Measurements from ENCODE around the gene PEPD.

PEPD gene

DNA sequence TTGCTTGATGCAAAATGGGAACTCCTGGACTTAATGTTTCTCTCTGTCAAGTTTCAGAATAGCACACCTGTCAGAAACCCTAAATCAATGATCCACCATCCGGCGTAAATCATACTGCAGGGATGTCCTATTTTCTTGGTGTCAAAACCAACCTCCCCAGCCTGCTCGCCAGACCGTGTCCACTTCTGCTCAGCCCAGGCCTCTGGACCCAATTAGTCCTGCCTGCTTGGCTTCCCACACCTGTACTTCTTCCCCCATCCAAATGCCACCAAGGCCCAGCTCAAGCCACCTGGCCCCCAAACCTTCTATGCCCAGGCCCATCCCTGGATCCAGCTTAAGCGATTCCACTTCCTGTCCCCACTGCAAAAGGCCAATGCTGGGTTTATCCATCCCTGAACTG lies 25.1 kb upstream of the PEPD start:
- no peak for DNase-seq (ENCODE audit: low read depth)

DNA sequence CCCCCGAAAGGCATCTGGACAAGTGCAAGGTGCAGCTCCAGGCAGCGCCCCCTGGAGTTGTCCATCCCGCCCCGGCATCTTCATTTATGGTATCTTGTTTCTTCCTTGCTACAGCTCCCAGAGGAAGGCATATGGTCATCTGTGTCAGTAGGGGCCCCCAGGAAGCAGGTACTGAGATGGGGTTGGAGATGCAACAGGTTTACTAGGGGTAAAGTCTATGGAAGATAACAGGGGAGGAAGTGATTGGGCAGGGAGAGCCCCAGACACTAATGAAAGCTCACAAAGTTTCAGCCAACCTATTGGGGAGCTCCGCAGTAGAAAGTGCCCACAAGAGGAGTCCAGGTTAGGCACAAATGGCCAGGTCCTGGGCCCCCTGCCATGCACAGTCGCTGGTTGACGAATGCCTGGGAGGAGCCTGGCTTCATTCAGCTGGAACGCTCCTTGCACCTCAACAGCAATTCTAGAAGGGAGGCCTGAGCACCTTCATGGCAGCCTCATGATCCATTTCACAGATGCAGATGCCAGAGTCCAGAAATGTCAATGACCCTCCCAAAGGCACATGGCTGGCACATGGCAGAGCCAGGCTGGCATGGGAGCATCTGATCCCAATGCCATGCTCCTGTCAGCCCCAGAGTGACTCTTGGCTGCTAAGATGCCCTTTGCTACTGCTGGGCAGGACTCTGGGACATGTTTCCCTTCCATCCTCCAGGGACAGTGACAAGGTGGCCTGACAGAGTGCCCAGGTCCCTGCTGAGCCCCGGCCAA lies 23.8 kb upstream of the PEPD start:
- DNase-seq (ENCODE audit: low read depth), result no peak

DNA sequence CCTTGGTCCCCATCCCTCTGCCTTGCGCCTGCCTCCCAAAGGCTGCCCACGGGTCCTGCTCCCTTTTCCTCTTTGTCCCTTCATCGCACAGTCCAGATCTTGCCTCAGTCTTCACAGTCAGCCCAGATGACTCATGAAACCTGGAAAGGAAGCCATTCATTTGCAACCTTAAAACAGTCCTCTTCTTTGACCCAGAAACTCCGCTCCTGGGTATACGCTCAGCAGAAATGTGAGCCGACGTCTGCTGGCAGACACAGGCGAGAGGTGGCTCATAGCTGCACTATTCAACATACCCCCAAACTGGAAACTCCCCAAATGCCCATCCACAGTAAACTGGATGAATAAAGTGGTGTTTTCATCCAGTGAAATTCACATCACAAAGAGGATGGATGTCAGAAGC lies 13.6 kb upstream of the PEPD start:
- no peak for DNase-seq (ENCODE audit: low read depth)

DNA sequence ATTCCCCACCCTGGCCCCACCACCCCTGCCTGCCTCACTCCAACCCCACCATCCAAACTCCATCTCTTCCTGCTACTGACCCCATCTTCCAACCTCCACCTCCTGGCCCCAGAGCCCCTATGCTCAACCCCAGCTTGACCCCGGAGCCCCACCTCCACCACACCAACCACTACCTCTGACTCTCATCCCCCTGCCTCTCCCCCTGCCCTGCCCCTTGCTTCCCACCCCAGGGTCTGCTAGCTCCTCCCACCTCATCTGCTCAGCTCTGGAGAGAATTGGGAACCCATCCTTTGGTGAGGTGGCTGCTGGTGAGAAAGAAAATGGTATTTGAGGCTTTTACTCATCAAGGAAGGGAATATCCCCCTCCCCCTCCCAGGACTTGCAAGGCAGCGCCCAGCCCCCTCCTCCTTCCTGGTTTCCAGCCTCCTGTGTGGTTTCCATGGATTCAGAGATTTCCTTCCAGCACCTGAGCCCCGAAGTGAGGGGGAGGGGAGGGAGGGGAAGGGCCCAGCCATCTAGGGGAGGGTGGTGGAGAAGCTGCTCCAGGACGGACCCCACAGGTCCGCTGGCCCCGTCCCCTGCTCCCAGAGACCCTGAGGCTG lies 11.4 kb upstream of the PEPD start:
- DNase-seq (ENCODE audit: low read depth), result no peak

GRCh38 chr19:33530842-33531241 lies 9.3 kb upstream of the PEPD start:
- DNase-seq (ENCODE audit: low read depth), result no peak

DNA sequence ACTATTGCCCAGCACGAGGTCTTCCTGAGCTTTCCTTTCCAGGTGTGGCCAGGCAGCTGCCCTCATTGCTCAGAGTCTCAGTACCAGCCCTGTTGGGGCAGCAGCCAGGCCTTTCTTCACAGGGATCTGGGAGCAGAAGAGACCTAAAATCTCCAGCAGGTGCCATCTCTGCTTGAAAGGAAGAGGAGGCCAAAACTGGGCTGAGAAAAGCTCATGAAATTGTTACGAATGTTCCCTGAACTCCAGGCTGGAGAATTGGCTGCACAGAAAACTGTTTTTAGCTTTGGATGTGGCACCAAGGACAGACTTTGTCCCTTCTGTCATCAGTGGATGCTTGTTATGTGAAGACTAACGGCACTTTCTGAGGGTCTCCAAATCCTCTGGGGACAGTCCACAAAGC lies 8.7 kb upstream of the PEPD start:
- DNase-seq (ENCODE audit: low read depth), result no peak

DNA sequence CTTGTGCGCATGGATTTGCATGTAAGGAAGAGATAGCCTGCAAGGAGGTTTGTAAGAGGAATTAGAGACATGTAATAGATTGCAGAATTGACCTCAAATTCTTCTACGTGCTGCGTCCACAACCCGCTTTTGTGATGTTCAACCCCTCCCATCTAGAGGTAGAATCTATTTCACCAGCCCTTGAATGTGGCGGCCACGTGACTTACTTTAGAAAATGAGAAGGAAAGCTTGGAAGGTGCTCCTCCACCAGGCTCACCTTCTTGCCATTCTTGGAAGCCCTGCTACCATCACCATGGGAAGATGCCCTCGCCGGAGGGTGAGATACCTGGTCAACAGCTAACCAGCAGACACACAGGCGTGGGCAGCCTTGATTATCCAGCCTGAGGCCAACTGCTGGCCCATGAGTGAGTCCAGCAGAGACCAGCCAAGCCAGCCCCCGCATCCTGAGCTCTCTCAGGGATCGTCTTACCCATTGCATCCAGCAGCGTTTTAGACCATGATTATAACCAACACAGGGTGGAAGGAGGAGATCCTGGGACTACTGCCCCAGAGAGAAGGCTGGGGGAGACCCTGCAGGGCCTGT lies 7.6 kb upstream of the PEPD start:
- DNase-seq (ENCODE audit: low read depth), result no peak

- no peak for DNase-seq (ENCODE audit: low read depth)
Observed at GRCh38 chr19:33528404-33528803, 6.8 kb upstream of the PEPD start.

DNA sequence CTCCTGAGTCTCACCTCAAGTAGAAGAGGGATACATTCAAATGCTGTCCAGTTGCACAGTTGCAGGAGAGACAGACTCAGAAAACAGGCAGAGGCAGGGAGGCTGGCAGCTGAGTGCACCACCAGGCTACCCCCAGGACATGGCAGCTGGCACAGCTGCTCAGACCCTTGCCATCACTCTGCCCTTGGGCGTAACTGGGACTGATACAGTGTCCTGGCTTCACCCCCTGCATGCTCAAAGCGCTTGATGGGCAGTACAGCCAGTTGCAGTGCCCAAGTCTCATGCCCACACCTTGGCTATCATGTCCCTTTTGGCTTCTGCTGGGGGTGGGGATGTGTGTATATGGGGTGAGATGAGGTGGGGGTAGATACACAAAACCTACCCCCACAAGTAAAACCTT lies 5.5 kb upstream of the PEPD start:
- no peak for DNase-seq (ENCODE audit: low read depth)

DNA sequence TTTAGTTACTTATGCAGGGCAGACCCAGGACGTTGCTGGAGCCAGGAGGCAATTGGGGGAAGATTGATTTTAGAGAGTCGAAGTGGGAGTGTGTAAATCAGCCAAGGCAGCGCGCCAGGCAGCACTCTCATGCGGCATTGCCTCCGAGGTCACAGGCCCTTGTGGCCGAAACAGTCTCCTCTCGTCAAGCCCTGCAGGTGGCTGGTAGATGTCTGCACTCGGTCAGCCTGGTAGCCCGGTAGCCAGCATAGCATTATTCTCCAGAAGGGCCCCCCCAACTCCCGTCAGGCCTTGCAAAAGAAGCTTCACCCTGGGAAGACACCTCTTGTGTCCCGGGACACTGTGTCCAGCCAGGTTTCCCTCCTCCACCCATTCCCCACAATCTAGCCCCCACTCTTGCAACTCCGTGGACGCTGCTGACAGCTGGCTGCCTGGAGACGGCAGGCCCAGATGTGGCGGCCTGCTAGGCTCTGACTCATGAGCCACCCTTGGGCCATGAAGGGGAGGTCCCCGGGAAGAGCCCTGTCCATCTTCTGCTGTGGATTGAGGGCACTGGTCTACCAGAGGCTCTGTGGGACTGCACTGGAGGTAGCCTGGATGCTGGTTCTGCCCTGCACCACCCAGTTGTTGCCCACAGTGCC lies 2.6 kb upstream of the PEPD start:
- no peak for DNase-seq (ENCODE audit: low read depth)

GRCh38 chr19:33523167-33523566 lies 1.6 kb upstream of the PEPD start:
- no peak for DNase-seq (ENCODE audit: low read depth)

GRCh38 chr19:33522371-33522662 lies 726 bp upstream of the PEPD start:
- no peak for DNase-seq (ENCODE audit: low read depth)

GRCh38 chr19:33520844-33521479 lies 629 bp downstream of the PEPD start:
- no peak for DNase-seq (ENCODE audit: low read depth)

- no peak for DNase-seq (ENCODE audit: low read depth)
Observed at GRCh38 chr19:33520048-33520643, 1.4 kb downstream of the PEPD start.

DNA sequence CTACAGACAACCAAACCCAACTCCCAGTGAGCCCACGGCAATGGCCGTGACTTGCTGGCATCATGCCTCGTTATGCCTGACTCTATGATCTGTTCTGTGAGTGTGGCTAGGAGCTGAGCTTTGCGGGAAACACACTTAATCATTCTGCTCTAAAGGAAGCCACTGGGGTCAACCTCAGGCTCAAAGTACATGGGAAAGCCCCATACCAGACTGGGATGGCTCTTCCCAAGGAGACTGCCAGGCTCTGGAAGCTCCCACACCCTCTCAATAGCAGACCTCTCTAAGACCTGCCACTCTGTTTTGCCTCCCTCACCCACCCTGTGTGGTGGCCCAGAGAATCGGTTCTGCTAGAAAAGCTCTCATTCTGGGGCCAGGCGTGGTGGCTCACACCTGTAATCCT lies 2.2 kb downstream of the PEPD start:
- no peak for DNase-seq (ENCODE audit: low read depth)

GRCh38 chr19:33518541-33518940 lies 3.0 kb downstream of the PEPD start:
- DNase-seq (ENCODE audit: low read depth), result no peak

- no peak for DNase-seq (ENCODE audit: low read depth)
Observed at GRCh38 chr19:33517922-33518321, 3.7 kb downstream of the PEPD start.

- no peak for DNase-seq (ENCODE audit: low read depth)
Observed at GRCh38 chr19:33515921-33516320, 5.7 kb downstream of the PEPD start.

DNA sequence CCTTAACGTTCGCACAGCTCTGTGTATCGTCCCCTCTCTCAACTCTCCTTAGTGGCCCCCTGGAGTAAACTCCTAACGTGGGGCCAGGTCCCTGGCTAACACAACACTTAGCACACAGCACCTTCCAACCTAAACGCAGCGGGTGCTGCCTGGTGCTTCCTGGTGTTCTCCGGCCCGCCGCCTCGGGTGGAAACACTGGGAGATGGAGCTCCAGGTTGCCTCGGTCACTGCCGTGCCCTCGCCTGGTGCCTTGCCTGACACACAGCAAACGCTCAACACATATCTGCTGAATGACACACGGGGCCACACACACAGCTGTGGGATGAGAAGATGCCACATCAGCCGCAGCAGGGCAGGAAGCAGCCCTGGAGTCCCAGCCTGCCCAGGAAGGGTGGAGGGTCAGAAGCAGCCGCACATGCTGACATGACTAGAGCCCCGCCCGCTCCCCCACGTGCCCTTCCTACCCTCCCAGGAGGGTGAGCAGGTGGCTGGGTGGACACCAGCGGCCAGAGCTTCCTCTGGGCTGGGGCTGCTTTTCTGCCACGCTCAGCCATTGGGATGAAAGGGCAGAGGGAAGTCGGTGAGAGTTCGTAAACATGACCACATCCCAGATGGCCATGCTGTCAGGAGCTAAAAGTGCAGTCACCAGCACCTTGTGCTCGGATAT lies 6.6 kb downstream of the PEPD start:
- no peak for DNase-seq (ENCODE audit: low read depth)

DNA sequence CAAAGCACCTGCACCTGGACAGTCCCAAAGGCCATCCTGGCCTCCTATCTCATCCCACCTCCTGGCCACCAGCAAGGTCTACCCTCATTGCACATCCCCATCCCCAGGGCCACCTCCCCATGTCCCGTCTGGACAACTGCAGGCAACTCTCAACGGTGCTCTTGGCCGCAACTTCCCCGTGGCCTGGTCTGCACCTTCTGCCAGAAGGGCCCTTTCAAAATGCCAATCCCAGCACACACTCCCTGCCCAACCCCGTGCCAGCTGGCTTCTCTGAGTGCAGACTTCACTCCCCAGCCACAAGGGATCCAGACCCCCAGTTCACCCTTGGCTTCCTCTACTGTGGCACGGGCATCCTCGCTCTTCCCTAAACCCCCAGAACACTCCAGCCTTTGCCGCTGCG lies 8.2 kb downstream of the PEPD start:
- no peak for DNase-seq (ENCODE audit: low read depth)

GRCh38 chr19:33512580-33513137 lies 8.9 kb downstream of the PEPD start:
- no peak for DNase-seq (ENCODE audit: low read depth)

DNA sequence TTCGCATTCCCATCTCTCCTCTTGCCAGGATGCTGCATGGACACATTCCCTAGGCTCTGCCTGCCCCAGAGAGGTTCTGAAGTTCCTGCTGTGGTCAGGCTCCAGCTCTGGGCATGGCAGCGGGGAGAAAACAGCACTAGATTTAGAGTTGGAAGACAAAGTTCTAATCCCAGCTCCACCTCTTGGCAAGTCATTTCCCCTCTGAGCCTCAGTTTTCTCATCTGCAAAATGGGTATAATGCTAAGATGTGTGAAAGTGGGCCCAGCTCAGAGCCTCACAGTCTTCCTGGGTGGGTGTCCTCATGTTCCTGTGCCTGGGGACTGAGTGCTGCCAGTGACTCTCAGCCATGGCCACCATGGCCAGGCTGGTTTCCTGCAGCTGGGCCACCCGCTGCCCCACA lies 9.6 kb downstream of the PEPD start:
- no peak for DNase-seq (ENCODE audit: low read depth)

Measured in HS-5 (cell line).